ENCODE measurements around the gene MKLN1.

The MKLN1 gene

GRCh38 chr7:131381069-131381838 is 53.6 kb downstream of the MKLN1 start:
- no peak for TF ChIP-seq CTCF (IDR thresholded peaks at IDR 0.05; ENCODE audit: low read depth, low read length)
- no peak for DNase-seq (ENCODE audit: extremely low read depth, low read depth)

- no peak for DNase-seq (ENCODE audit: extremely low read depth, low read depth)
- TF ChIP-seq CTCF (IDR thresholded peaks at IDR 0.05; ENCODE audit: low read depth, low read length): no peak
These were observed 56.0 kb downstream of the MKLN1 start for GRCh38 chr7:131383417-131384285.

- no peak for DNase-seq (ENCODE audit: extremely low read depth, low read depth)
- TF ChIP-seq CTCF (IDR thresholded peaks at IDR 0.05; ENCODE audit: low read depth, low read length): no peak
These were observed 56.6 kb downstream of the MKLN1 start for GRCh38 chr7:131384286-131384635.

GRCh38 chr7:131385039-131385605 is 57.4 kb downstream of the MKLN1 start:
- DNase-seq (ENCODE audit: extremely low read depth, low read depth): no peak
- TF ChIP-seq CTCF (IDR thresholded peaks at IDR 0.05; ENCODE audit: low read depth, low read length): no peak

- no peak for DNase-seq (ENCODE audit: extremely low read depth, low read depth)
- TF ChIP-seq CTCF (IDR thresholded peaks at IDR 0.05; ENCODE audit: low read depth, low read length): no peak
These were observed 60.5 kb downstream of the MKLN1 start for GRCh38 chr7:131388126-131388525.

GRCh38 chr7:131390275-131390674 is 62.6 kb downstream of the MKLN1 start:
- no peak for TF ChIP-seq CTCF (IDR thresholded peaks at IDR 0.05; ENCODE audit: low read depth, low read length)

GRCh38 chr7:131391145-131391544 is 63.5 kb downstream of the MKLN1 start:
- DNase-seq (ENCODE audit: extremely low read depth, low read depth): no peak
- no peak for TF ChIP-seq CTCF (IDR thresholded peaks at IDR 0.05; ENCODE audit: low read depth, low read length)

More at GRCh38 chr7:131390275-131390674, 62.6 kb downstream of the MKLN1 start:
- no peak for DNase-seq (ENCODE audit: extremely low read depth, low read depth)
